GM18858 (cell line): ENCODE data around the gene PREP.
A peak's percentile ranks its signal among the peaks of the same experiment; 100 is the strongest.
"Not testable (repeated sequence)": the region's sequence is repeated elsewhere in the genome, so short reads cannot be mapped to it uniquely, and the experiment has no call there.

Experiments used
- ATAC-seq: cut with Tn5 transposase; IDR thresholded peaks from one replicate; pipeline ENCODE4 v1.9.1; 2021; ENCODE audit not compliant: unreplicated experiment

PREP gene

DNA sequence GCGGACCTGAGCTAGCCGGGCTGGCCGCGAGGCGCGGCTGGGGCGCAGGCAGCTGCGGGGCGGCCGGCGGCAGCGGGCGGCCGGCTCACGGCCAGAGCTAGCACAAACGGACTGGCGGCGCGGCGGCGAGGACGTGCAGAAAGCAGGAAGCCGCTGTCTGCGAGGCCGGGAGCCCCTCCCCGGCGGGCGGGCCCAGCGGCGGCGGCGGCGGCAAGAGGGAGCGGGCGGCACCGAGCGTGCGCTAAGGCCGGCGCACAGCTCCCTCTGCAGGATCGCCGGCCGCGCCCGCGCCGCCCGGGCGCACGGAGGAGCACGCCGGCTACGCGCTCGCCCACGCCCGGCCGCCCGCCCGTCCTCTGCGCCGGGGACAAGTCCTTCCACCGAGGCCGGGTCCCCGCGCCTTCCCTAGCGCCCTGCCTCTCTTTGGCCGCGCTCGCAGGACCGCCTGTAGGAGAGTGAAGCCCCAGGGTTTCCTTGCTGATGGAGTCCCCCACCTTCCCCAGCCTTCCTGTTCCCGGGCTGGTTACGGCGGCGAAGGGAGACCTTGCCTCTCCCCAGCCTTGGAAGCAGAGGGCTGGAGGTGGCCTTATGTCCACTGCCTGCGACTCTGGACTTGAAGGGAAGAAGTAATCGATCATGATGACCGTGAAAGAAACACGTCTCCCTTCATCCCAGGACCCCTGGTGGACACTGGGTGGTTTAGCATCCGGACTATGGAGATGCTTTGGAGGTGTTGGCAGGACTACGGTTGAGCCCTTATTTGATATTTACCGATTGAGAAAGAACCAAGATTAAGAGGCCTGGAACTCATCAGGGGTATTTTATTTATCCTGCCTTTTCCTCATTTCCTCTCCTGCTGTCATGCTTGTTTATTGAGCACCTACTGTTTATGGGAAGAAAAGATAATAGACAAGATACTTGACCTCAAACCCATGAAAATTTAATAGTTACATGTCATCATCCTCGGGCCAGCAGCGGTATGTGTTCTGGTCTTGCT lies at the start of gene PREP:
TSS of gene PREP (minus strand) at position 144 of the 997 bp plus-strand sequence. CDS start 191 bp downstream, outside the sequence.
- peak; percentile 91 for ATAC-seq

DNA sequence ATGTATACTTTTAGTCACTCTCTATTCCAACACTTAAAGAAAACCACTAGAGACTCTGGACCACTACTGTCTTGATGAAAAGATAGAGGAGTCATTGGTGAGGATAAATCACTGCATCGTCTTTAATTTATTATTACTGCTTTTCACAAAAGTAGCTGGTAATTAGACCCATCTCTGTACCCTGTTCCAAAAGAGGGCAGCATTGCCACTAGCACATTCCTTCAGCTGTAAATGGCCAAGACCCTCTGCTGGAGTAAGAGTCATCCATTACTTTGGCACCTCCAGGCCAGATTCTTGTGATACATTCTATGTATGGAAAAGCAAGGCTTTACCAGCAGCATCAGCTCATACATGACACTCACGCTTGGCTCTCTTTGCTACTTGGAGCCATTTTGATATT lies 49.5 kb upstream of the PREP start:
- ATAC-seq = no peak

- ATAC-seq = no peak
Measured at GRCh38 chr6:105449756-105450390, 47.0 kb upstream of the PREP start.

DNA sequence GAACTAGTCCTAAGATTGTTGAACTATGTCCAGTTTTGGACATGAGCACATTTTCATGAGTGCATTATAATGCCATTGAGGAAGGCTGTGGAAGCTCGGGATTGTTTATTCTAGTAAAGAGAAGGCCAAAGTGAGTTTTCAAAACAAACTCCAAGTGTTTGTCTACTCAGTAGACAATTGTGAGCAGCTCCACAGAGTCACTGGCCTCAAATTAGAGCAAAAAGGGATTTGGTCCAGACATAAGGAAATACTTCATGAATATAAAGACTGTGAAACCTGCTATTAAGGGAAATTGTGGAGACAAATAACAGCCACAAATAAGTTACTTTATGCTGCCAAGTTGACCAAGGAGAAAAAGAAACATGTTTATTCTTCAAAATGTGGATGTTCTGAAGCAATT lies 42.6 kb upstream of the PREP start:
- no peak for ATAC-seq

DNA sequence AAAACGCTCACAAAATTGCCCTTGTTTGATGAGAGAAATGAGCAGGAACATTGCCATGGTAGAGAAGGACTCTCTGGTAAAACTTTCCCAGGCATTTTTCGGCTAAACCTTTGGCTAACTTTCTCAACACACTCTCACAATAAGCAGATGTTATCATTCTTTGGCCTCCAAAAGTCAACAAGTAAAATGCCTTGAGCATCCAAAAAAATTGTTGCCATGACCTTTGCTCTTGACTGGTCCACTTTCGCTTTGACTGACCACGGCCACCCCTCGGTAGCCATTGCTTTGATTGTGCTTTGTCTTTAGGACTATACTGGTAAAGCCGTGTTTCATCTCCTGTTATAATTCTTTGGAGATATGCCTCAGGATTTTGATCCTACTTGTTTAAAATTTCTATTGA lies 41.1 kb upstream of the PREP start:
- no peak for ATAC-seq

- no peak for ATAC-seq
Measured at GRCh38 chr6:105442369-105442768, 39.5 kb upstream of the PREP start.

- ATAC-seq = no peak
Measured at GRCh38 chr6:105437236-105437635, 34.4 kb upstream of the PREP start.

- no peak for ATAC-seq
Measured at GRCh38 chr6:105433723-105434122, 30.8 kb upstream of the PREP start.

- no peak for ATAC-seq
Measured at GRCh38 chr6:105432797-105433196, 29.9 kb upstream of the PREP start.

DNA sequence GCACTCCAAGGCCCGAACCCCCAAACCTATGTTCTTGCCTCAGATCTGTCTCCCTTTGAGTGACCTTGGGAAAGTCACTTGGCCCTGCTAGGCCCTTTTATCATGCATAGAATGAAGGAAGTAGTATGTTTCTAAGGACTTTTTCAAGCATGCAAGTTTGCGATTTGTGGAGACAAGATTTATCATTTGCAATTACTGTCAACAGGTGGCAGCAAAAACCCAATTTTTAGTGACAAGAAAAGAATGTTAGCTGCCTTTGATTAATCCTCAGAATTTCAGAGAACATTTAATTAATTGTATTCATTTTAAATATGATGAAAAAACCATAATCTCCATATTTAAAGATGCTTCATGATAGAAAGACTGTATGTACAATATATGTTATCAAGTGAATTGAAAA lies 28.3 kb upstream of the PREP start:
- no peak for ATAC-seq

DNA sequence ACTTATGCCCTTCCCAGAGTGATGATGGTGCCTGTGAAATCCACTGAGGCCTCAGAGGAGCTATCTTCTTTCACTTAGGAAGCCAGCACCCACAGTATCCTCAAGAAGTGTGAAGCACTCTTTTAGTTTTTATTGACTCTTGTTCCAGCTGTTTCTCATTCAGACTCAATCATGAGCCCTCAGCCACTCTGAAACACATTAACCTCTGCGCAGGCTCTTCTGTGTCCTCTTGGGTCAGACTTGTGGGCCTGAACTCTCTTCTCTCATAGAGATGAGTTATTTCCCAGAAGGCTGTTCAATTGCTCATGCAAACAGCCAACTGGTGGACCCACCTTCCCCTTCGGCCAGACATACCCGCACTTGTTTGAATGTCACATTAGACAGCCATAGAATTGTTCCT lies 27.8 kb upstream of the PREP start:
- no peak for ATAC-seq

- ATAC-seq = no peak
Measured at GRCh38 chr6:105429676-105430075, 26.8 kb upstream of the PREP start.

- no peak for ATAC-seq
Measured at GRCh38 chr6:105428342-105428957, 25.6 kb upstream of the PREP start.

GRCh38 chr6:105424175-105424783 lies 21.4 kb upstream of the PREP start:
- no peak for ATAC-seq

- not testable (repeated sequence) for ATAC-seq
Measured at GRCh38 chr6:105416971-105417370, 14.1 kb upstream of the PREP start.

GRCh38 chr6:105409734-105410133 lies 6.9 kb upstream of the PREP start:
- ATAC-seq = no peak

- ATAC-seq = no peak
Measured at GRCh38 chr6:105402090-105402938, 568 bp downstream of the PREP start.

DNA sequence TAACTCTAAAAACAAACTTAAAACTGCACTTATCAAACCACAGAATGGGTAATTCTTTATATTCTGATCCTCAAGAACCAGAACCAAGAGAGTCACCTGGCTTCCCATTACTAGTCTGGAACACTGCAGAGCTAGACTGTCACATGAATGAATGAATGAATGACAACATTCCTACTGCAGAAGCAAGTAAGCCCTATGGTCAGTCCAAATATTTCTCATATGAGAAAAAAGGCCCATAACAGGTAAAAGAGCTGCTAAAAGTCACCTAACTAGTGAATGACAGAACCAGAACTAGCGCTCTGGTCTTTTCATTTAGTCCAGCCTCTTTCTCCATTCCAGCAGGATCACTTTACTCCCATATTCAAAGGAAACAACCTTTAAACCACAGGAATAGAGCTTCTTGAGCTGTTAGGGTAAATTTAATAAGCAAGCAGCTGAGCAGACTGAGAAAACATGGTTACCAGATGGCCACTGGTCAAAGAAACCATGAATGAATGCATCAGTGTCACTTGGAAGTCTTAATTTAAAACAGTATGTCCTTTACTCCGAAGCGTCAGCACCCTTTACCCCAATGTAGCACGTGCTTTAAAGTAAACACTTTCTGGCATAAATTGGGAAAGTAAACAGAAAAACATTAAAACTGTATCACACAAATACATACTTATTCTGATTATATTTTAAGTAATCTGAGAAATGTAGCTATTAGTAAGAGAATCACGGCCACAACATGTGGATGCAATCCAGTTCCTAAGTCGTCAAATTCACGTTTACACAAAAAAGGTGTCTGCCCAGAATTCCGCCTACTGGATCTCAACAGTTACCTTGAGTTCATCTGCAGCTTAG lies 1.4 kb downstream of the PREP start:
- ATAC-seq = no peak

DNA sequence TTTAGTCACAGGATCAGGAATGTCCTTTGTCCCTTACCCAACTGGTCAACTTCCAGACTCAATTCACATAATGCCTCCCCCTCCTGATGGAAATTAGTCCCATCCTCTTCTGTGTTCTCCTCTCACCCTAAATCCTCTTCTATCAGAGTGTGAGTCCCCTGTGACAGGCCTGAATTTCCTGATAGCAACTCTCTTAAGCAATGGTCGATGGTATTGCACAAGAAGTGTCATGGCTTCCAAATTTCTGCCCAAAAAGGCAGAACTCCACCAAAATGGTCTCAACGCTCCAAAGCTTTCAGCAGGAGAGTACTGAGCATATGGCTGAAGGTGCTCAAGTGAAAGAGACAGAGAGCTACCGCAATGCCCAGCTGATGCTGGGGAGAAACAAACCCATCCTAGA lies 2.4 kb downstream of the PREP start:
- no peak for ATAC-seq

- no peak for ATAC-seq
Measured at GRCh38 chr6:105398859-105399258, 4.0 kb downstream of the PREP start.
